ENCODE measurements around the gene BTBD7.

- TF ChIP-seq CTCF (optimal IDR thresholded peaks at IDR 0.05 in 1 of 3, IDR thresholded peaks at IDR 0.05 in 1 of 3, conservative IDR thresholded peaks at IDR 0.05 in 1 of 3; ENCODE audit: extremely low read depth in 1 of 3, insufficient read depth in 2 of 3, low read length in 3 of 3) (no peak), EZH2 (IDR thresholded peaks at IDR 0.05; ENCODE audit: low read length) (no peak)
Measured at GRCh38 chr14:93271111-93271510, 61.7 kb downstream of the BTBD7 start.
